ENCODE measurements around the gene TRMT61A. TPM values are rescaled to one million over a fixed set of nuclear protein-coding genes. Genes with fewer than 3 reads are reported as not detected.
"Not testable (repeated sequence)": the region's sequence is repeated elsewhere in the genome, so short reads cannot be mapped to it uniquely, and the experiment has no call there.

The TRMT61A gene
- total RNA-seq, 2 experiments from 2014 or later = 20.6 to 22.1 TPM

DNA sequence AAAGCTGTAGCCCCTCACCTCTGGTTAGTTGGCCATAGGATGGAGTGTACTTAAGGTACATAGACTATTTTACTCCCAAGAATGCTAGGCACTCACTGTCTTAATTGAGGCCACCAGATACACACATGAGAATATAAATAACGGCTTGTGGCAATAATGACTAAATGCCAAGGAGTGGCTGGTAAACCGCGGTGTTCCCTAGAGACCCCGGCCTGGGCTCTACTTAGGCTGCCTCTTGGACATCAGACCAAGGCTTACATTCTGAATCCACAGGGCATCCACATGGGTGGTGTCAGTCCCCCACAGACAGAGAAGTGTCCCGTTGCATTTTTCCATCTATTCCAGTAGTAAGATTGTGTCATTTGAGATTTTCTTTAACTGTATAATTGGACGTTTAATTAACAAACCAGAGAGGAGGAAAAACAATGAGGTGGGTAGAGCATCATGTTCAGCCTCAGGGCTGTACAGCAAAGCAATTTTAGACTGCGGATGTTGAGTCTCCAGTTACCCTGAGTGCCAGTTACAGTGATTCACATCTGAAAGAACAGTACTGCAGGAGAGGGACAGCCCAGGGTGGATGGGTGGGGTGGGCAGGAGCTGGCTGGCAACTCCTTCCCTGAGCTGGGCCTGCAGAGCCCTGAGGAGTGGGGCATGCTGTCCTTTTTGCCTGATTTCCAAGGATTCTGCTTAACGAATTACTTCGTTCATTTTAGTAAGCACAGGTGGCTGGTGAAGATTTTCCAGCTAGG, 26.9 kb upstream of the TRMT61A start:
- Mint-ChIP-seq H3K27me3 (no peaks in the 10 kb centered on the region), H3K4me1 (peaks cover 10% of the 10 kb centered on the region), H3K27ac (no peak overlapping the region), H3K4me3 (no peak overlapping the region), H3K9me3 (no peaks in the 10 kb centered on the region), H3K36me3 (peaks cover 21% of the 10 kb centered on the region)
- no peak for DNase-seq

DNA sequence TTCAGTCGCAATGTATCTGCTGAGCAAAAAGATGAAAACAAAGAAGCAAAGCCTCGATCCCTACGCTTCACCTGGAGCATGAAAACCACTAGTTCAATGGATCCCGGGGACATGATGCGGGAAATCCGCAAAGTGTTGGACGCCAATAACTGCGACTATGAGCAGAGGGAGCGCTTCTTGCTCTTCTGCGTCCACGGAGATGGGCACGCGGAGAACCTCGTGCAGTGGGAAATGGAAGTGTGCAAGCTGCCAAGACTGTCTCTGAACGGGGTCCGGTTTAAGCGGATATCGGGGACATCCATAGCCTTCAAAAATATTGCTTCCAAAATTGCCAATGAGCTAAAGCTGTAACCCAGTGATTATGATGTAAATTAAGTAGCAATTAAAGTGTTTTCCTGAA, 26.1 kb upstream of the TRMT61A start:
- no peak overlapping the region for H3K4me3 Mint-ChIP-seq
- no peak overlapping the region for H3K27ac Mint-ChIP-seq
- H3K36me3 Mint-ChIP-seq = peaks cover 21% of the 10 kb centered on the region
- H3K9me3 Mint-ChIP-seq = no peaks in the 10 kb centered on the region
- no peak for DNase-seq
- H3K27me3 Mint-ChIP-seq = no peaks in the 10 kb centered on the region
- H3K4me1 Mint-ChIP-seq = peaks cover 10% of the 10 kb centered on the region

DNA sequence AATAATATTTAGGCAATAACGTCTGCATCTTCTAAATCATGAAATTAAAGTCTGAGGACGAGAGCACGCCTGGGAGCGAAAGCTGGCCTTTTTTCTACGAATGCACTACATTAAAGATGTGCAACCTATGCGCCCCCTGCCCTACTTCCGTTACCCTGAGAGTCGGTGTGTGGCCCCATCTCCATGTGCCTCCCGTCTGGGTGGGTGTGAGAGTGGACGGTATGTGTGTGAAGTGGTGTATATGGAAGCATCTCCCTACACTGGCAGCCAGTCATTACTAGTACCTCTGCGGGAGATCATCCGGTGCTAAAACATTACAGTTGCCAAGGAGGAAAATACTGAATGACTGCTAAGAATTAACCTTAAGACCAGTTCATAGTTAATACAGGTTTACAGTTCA, 25.7 kb upstream of the TRMT61A start:
- Mint-ChIP-seq H3K4me1 (peaks cover 10% of the 10 kb centered on the region), H3K27me3 (no peaks in the 10 kb centered on the region), H3K36me3 (peaks cover 21% of the 10 kb centered on the region), H3K27ac (no peak overlapping the region), H3K9me3 (no peaks in the 10 kb centered on the region), H3K4me3 (no peak overlapping the region)
- DNase-seq = no peak

- no peaks in the 10 kb centered on the region for H3K9me3 Mint-ChIP-seq
- no peak for DNase-seq
These were observed 23.9 kb upstream of the TRMT61A start for GRCh38 chr14:103504991-103505565.

DNA sequence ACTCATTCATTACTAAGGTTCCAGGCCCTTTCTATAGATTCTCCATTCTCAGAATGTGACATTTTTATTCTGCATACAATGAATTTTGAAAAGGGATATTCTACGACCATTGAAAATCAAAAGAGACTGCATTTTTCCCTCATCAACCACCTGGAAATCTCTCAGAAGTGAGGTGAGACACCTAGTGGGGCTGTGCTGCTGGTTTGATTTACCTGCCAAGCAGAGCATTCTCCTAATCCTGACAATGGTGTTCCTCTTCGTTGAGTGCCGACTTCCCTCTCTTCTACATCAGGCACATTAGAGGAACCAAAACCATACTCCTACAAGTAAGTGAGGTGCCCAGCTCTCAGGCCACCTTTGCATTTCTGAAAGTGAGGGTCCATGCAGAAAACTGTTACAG, 21.2 kb upstream of the TRMT61A start:
- Mint-ChIP-seq H3K4me3 (no peak overlapping the region), H3K4me1 (peaks cover 3% of the 10 kb centered on the region), H3K27me3 (no peaks in the 10 kb centered on the region), H3K27ac (no peak overlapping the region), H3K9me3 (no peaks in the 10 kb centered on the region), H3K36me3 (peaks cover 12% of the 10 kb centered on the region)
- DNase-seq = no peak

More at GRCh38 chr14:103504991-103505565, 23.9 kb upstream of the TRMT61A start:
- Mint-ChIP-seq H3K27ac (no peak overlapping the region), H3K36me3 (peaks cover 20% of the 10 kb centered on the region), H3K4me1 (peaks cover 5% of the 10 kb centered on the region), H3K4me3 (no peak overlapping the region), H3K27me3 (no peaks in the 10 kb centered on the region)

- peaks cover 3% of the 10 kb centered on the region for H3K4me1 Mint-ChIP-seq
- no peaks in the 10 kb centered on the region for H3K9me3 Mint-ChIP-seq
- H3K27me3 Mint-ChIP-seq = no peaks in the 10 kb centered on the region
- DNase-seq = no peak
- peaks cover 12% of the 10 kb centered on the region for H3K36me3 Mint-ChIP-seq
- no peak overlapping the region for H3K4me3 Mint-ChIP-seq
- H3K27ac Mint-ChIP-seq = no peak overlapping the region
These were observed 20.3 kb upstream of the TRMT61A start for GRCh38 chr14:103508521-103509329.

DNA sequence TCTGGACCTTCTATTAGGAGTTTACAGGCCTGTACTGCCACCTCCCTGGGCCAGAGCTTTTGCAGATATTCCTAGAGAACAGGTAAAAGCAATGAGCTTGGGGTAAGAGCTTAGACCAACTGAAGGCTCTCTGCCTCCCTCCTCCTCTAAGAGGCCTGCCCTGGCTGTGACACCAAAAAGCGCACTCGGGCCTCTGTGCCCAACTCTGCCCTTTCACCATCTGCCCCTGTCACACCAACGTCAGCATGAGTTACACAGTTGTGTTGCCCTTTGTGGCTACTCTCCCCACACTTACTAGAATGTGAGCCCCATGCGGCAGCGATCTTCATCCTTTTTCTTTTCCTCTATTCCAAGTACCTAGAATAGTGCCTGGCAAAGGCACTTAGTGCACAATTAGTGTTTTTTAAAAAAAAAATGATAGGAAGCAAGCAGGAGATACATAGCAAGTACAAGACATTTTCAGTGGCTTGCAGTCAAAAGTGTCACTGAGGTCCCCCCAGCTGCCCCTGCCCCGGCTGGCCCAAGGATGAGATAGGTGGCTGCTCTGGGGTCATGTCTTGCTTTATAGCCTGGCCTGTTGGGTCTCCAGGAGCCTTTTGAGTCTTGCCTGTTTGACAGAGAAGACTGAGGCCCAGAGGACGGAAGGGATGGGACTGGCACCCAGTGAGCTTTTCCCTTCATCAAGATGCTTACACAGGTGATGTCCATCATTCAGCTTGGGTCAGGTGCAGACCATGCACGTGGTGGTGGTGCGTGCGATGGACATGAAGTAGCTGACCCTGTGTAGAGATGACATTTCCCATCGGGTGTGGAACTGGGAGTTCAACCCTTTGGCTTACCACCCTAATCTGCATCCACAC, 18.9 kb upstream of the TRMT61A start:
- Mint-ChIP-seq H3K27ac (no peak overlapping the region), H3K4me3 (no peak overlapping the region), H3K27me3 (no peaks in the 10 kb centered on the region), H3K36me3 (peaks cover 8% of the 10 kb centered on the region), H3K4me1 (no peaks in the 10 kb centered on the region), H3K9me3 (no peaks in the 10 kb centered on the region)
- DNase-seq = no peak

- Mint-ChIP-seq H3K4me1 (no peaks in the 10 kb centered on the region), H3K27ac (no peak overlapping the region), H3K36me3 (peaks cover 4% of the 10 kb centered on the region), H3K27me3 (no peaks in the 10 kb centered on the region), H3K4me3 (no peak overlapping the region), H3K9me3 (no peaks in the 10 kb centered on the region)
- DNase-seq = no peak
These were observed 18.0 kb upstream of the TRMT61A start for GRCh38 chr14:103510724-103511693.

DNA sequence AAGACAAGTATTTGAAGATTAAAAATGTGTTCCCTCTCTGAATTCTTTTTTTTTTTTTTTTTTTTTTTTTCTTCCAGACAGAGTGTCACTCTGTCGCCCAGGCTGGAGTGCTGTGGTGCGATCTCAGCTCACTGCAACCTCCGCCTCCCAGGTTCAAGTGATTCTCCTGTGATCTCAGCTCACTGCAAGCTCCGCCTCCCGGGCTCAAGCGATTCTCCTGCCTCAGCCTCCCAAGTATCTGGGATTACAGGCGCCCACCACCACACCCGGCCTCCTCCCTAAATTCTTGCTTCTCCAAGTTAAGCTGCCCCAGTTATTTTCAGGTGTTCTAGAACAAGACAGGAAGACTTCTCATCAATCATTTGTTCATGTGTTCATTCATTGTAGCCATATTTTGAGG, 16.8 kb upstream of the TRMT61A start:
- H3K27ac Mint-ChIP-seq, H3K4me3 Mint-ChIP-seq, H3K4me1 Mint-ChIP-seq, H3K9me3 Mint-ChIP-seq, H3K36me3 Mint-ChIP-seq, DNase-seq, H3K27me3 Mint-ChIP-seq: not testable (repeated sequence)

DNA sequence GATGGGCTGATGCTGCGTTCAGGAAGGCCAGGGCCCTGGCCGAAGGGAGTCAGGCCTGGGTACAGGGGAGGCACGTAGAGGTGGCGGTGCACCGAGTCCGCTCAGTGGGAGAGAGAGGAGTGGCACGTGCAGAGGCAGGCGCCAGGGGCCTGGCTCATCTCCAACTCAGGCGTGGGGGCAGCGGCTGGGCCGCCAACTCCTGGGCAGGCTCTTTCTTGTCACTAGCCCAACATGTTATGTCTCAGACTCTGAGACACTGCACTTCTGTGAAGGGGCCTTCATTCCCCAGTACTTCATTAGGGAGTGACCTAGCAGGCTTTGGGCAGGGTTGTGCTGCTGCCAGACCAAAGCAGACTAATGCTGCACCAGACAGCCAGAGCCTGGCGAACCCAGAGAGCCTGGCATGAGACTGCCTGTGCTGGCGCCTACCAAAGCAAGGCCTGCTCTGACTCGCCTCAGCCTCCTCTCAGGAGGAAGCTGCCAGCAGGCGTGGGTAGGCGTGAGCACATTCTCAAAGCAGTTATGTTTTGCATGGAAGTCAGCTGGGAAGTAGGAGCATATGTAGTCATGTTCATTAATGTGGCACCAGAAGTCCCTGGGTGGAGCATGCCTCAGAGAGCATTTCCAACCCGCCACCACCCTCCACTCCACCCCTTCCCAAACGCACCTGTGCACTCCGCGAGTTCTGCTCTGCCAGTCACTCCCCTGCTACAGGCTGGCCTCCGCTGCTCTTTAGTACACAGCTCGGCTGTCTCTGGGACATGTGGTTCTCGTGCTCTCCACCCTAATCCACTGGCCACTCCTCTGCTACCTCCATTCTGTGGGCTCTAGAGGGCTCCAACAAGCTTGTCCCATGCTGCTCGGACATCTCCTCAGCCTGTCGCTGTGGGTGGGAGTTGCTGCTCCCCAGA, 16.0 kb upstream of the TRMT61A start:
- H3K36me3 Mint-ChIP-seq = peaks cover 4% of the 10 kb centered on the region
- DNase-seq = no peak
- no peaks in the 10 kb centered on the region for H3K9me3 Mint-ChIP-seq
- H3K27ac Mint-ChIP-seq = no peak overlapping the region
- no peaks in the 10 kb centered on the region for H3K27me3 Mint-ChIP-seq
- H3K4me3 Mint-ChIP-seq = no peak overlapping the region
- no peaks in the 10 kb centered on the region for H3K4me1 Mint-ChIP-seq

GRCh38 chr14:103514596-103515421, 14.2 kb upstream of the TRMT61A start:
- Mint-ChIP-seq H3K36me3 (peaks cover 4% of the 10 kb centered on the region), H3K4me1 (peaks cover 9% of the 10 kb centered on the region), H3K27ac (no peak overlapping the region), H3K9me3 (no peaks in the 10 kb centered on the region), H3K4me3 (no peak overlapping the region), H3K27me3 (no peaks in the 10 kb centered on the region)
- DNase-seq = no peak

DNA sequence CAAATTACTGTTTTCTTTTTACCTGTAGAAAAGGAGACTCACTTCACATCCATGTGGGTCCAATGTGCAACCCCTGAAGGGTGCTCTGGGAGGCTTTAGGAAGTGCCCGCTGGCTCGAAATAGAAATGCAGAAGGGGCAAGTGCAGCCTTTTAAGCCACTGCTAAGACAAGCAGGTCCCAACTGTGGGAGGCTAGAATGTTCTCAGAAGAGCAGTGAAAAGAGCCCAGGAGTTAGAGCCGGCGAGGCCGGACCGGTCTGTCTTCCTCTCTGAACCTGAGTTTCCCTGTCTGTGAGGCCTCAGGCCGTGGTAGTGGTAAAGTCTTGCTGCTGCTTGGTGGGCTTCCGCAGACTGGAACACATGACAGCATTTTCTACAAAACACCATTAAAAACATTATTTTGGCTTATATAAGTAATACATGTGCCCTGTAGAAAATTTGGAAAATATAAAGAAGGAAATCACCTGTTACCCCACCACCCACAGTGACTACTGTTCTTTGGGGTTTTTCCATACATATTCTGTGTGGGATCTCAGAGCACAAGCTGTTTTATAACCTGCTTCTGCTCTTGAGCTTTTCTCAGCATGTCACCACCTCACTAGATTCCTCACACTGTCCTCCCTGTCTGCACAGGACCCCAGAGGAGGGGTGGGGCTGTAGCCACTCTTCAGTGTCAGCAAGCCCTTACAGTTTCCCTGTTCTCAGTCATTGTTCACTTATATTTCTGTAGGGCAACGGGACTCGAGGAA, 12.4 kb upstream of the TRMT61A start:
- Mint-ChIP-seq H3K9me3 (no peaks in the 10 kb centered on the region), H3K4me1 (peaks cover 11% of the 10 kb centered on the region), H3K27me3 (no peaks in the 10 kb centered on the region), H3K27ac (no peak overlapping the region), H3K4me3 (no peak overlapping the region), H3K36me3 (no peaks in the 10 kb centered on the region)
- DNase-seq = no peak
